ENCODE measurements around the gene PNMA8A. TPM values are rescaled to one million over a fixed set of nuclear protein-coding genes. Genes with fewer than 3 reads are reported as not detected.

The PNMA8A gene
- total and polyA plus RNA-seq, 2 experiments from 2014 or later: 17.8 to 21.7 TPM

DNA sequence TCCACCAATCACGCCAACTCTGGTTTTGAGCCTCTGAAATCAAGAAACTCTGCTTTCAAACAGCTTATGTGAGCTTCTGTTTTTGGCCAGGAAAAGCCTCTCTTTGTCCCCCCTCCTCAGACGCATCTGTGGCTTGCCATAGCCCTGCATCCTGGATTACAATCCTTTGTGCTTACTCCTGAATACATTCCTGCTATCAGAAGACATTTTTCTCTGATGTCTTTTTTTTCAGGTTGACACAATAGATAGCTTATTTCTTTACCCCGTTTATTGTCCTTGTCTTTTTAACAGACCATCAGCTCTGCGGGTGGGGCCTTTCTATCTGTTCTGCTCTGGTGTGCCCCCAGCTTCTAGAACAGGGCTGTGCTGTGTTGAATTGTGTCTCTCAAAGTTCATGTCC lies 13.3 kb upstream of the PNMA8A start:
- Mint-ChIP-seq H3K27ac (no peak overlapping the region), H3K9me3 (no peaks in the 10 kb centered on the region), H3K27me3 (ENCODE audit: insufficient read depth, low read depth, poor library complexity) (peaks cover 32% of the 10 kb centered on the region), H3K4me3 (no peak overlapping the region), H3K4me1 (peaks cover 30% of the 10 kb centered on the region), H3K36me3 (ENCODE audit: low read depth) (no peaks in the 10 kb centered on the region)
- Histone ChIP-seq H3K27me3 (ENCODE audit: insufficient read depth) (peaks cover 35% of the 10 kb centered on the region), H4K20me1 (replicated peaks; ENCODE audit: insufficient read depth) (no peaks in the 10 kb centered on the region), H3K36me3 (ENCODE audit: insufficient read depth) (no peaks in the 10 kb centered on the region), H3K27ac (ENCODE audit: low read depth) (no peak overlapping the region), H3K4me2 (no peak overlapping the region), H3K79me2 (replicated peaks; ENCODE audit: insufficient read depth) (no peaks in the 10 kb centered on the region), H3K4me1 (ENCODE audit: insufficient read depth) (peaks cover 27% of the 10 kb centered on the region), H2AFZ (0 out of 2 replicates have a peak overlapping the region, but pooled peaks have one; percentile 23), H3K4me3 (no peak overlapping the region), H3F3A (replicated peaks; ENCODE audit: low read depth) (0 out of 2 replicates have a peak, but pooled peaks cover 3% of the 10 kb centered on the region), H3K9me2 (ENCODE audit: insufficient read depth) (no peaks in the 10 kb centered on the region)
- TF ChIP-seq JUNB (IDR thresholded peaks at IDR 0.05; ENCODE audit: unreplicated experiment): no peak
- no peak for TF ChIP-seq CREB1 (CRISPR knock-in tag; IDR thresholded peaks at IDR 0.05; ENCODE audit: low read depth)
- TF ChIP-seq NANOG (IDR thresholded peaks at IDR 0.05; ENCODE audit: borderline replicate concordance): no peak
- TF ChIP-seq, protein P1, sequence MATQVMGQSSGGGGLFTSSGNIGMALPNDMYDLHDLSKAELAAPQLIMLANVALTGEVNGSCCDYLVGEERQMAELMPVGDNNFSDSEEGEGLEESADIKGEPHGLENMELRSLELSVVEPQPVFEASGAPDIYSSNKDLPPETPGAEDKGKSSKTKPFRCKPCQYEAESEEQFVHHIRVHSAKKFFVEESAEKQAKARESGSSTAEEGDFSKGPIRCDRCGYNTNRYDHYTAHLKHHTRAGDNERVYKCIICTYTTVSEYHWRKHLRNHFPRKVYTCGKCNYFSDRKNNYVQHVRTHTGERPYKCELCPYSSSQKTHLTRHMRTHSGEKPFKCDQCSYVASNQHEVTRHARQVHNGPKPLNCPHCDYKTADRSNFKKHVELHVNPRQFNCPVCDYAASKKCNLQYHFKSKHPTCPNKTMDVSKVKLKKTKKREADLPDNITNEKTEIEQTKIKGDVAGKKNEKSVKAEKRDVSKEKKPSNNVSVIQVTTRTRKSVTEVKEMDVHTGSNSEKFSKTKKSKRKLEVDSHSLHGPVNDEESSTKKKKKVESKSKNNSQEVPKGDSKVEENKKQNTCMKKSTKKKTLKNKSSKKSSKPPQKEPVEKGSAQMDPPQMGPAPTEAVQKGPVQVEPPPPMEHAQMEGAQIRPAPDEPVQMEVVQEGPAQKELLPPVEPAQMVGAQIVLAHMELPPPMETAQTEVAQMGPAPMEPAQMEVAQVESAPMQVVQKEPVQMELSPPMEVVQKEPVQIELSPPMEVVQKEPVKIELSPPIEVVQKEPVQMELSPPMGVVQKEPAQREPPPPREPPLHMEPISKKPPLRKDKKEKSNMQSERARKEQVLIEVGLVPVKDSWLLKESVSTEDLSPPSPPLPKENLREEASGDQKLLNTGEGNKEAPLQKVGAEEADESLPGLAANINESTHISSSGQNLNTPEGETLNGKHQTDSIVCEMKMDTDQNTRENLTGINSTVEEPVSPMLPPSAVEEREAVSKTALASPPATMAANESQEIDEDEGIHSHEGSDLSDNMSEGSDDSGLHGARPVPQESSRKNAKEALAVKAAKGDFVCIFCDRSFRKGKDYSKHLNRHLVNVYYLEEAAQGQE (IDR thresholded peaks at IDR 0.05; ENCODE audit: unreplicated experiment): no peak
- TF ChIP-seq, protein P2, sequence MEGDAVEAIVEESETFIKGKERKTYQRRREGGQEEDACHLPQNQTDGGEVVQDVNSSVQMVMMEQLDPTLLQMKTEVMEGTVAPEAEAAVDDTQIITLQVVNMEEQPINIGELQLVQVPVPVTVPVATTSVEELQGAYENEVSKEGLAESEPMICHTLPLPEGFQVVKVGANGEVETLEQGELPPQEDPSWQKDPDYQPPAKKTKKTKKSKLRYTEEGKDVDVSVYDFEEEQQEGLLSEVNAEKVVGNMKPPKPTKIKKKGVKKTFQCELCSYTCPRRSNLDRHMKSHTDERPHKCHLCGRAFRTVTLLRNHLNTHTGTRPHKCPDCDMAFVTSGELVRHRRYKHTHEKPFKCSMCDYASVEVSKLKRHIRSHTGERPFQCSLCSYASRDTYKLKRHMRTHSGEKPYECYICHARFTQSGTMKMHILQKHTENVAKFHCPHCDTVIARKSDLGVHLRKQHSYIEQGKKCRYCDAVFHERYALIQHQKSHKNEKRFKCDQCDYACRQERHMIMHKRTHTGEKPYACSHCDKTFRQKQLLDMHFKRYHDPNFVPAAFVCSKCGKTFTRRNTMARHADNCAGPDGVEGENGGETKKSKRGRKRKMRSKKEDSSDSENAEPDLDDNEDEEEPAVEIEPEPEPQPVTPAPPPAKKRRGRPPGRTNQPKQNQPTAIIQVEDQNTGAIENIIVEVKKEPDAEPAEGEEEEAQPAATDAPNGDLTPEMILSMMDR (conservative IDR thresholded peaks at IDR 0.05; ENCODE audit: low read depth in 2 of 2): no peak
- TF ChIP-seq, protein P3, sequence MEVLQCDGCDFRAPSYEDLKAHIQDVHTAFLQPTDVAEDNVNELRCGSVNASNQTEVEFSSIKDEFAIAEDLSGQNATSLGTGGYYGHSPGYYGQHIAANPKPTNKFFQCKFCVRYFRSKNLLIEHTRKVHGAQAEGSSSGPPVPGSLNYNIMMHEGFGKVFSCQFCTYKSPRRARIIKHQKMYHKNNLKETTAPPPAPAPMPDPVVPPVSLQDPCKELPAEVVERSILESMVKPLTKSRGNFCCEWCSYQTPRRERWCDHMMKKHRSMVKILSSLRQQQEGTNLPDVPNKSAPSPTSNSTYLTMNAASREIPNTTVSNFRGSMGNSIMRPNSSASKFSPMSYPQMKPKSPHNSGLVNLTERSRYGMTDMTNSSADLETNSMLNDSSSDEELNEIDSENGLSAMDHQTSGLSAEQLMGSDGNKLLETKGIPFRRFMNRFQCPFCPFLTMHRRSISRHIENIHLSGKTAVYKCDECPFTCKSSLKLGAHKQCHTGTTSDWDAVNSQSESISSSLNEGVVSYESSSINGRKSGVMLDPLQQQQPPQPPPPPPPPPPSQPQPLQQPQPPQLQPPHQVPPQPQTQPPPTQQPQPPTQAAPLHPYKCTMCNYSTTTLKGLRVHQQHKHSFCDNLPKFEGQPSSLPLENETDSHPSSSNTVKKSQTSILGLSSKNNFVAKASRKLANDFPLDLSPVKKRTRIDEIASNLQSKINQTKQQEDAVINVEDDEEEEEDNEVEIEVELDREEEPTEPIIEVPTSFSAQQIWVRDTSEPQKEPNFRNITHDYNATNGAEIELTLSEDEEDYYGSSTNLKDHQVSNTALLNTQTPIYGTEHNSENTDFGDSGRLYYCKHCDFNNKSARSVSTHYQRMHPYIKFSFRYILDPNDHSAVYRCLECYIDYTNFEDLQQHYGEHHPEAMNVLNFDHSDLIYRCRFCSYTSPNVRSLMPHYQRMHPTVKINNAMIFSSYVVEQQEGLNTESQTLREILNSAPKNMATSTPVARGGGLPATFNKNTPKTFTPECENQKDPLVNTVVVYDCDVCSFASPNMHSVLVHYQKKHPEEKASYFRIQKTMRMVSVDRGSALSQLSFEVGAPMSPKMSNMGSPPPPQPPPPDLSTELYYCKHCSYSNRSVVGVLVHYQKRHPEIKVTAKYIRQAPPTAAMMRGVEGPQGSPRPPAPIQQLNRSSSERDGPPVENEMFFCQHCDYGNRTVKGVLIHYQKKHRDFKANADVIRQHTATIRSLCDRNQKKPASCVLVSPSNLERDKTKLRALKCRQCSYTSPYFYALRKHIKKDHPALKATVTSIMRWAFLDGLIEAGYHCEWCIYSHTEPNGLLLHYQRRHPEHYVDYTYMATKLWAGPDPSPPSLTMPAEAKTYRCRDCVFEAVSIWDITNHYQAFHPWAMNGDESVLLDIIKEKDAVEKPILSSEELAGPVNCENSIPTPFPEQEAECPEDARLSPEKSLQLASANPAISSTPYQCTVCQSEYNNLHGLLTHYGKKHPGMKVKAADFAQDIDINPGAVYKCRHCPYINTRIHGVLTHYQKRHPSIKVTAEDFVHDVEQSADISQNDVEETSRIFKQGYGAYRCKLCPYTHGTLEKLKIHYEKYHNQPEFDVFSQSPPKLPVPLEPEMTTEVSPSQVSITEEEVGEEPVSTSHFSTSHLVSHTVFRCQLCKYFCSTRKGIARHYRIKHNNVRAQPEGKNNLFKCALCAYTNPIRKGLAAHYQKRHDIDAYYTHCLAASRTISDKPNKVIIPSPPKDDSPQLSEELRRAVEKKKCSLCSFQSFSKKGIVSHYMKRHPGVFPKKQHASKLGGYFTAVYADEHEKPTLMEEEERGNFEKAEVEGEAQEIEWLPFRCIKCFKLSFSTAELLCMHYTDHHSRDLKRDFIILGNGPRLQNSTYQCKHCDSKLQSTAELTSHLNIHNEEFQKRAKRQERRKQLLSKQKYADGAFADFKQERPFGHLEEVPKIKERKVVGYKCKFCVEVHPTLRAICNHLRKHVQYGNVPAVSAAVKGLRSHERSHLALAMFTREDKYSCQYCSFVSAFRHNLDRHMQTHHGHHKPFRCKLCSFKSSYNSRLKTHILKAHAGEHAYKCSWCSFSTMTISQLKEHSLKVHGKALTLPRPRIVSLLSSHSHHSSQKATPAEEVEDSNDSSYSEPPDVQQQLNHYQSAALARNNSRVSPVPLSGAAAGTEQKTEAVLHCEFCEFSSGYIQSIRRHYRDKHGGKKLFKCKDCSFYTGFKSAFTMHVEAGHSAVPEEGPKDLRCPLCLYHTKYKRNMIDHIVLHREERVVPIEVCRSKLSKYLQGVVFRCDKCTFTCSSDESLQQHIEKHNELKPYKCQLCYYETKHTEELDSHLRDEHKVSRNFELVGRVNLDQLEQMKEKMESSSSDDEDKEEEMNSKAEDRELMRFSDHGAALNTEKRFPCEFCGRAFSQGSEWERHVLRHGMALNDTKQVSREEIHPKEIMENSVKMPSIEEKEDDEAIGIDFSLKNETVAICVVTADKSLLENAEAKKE (CRISPR knock-in tag; IDR thresholded peaks at IDR 0.05): no peak
- TF ChIP-seq EZH2phosphoT487 (IDR thresholded peaks at IDR 0.05; ENCODE audit: unreplicated experiment): no peak
- TF ChIP-seq EZH2 (IDR thresholded peaks at IDR 0.05; ENCODE audit: low read depth, unreplicated experiment): no peak
- DNase-seq (ENCODE audit: low spot score) (peak; percentile 17), ATAC-seq (no peak)
